SK-N-DZ (cell line): ENCODE data around the gene PTPRCAP.
"Not testable (repeated sequence)": the region's sequence is repeated elsewhere in the genome, so short reads cannot be mapped to it uniquely, and the experiment has no call there.

Experiments
- DNase-seq: peaks from one replicate; pipeline ENCODE4 v3.0.0-alpha.2; 2015; ENCODE audit warnings: low spot score

PTPRCAP gene

GRCh38 chr11:67409781-67410368, 27.6 kb downstream of the PTPRCAP start:
- no peak for DNase-seq

GRCh38 chr11:67409261-67409666, 28.2 kb downstream of the PTPRCAP start:
- DNase-seq: no peak

GRCh38 chr11:67408437-67409200, 28.9 kb downstream of the PTPRCAP start:
- DNase-seq: no peak

- no peak for DNase-seq
These were observed 29.8 kb downstream of the PTPRCAP start for GRCh38 chr11:67407688-67408163.

GRCh38 chr11:67406969-67407687, 30.4 kb downstream of the PTPRCAP start:
- no peak for DNase-seq

- DNase-seq: no peak
These were observed 31.0 kb downstream of the PTPRCAP start for GRCh38 chr11:67406420-67406968.

- DNase-seq: no peak
These were observed 31.7 kb downstream of the PTPRCAP start for GRCh38 chr11:67405688-67406339.

GRCh38 chr11:67405196-67405567, 32.3 kb downstream of the PTPRCAP start:
- DNase-seq: no peak

- no peak for DNase-seq
These were observed 32.8 kb downstream of the PTPRCAP start for GRCh38 chr11:67404515-67405195.

GRCh38 chr11:67403085-67403484, 34.4 kb downstream of the PTPRCAP start:
- not testable (repeated sequence) for DNase-seq

- DNase-seq: not testable (repeated sequence)
These were observed 35.2 kb downstream of the PTPRCAP start for GRCh38 chr11:67402192-67402839.

GRCh38 chr11:67401495-67402191, 35.8 kb downstream of the PTPRCAP start, which contains the start of gene PPP1CA:
Gene PPP1CA (minus strand): TSS chr11:67401858. CDS start chr11:67401782, 76 bp downstream.
- DNase-seq: peak; percentile 83

GRCh38 chr11:67400942-67401494, 36.5 kb downstream of the PTPRCAP start:
- no peak for DNase-seq

GRCh38 chr11:67400251-67400941, 37.1 kb downstream of the PTPRCAP start:
- DNase-seq: no peak

GRCh38 chr11:67398661-67399563, 38.6 kb downstream of the PTPRCAP start:
- DNase-seq: no peak

- no peak for DNase-seq
These were observed 39.4 kb downstream of the PTPRCAP start for GRCh38 chr11:67397986-67398660.

GRCh38 chr11:67397536-67397935, 39.9 kb downstream of the PTPRCAP start:
- DNase-seq: no peak
